ENCODE measurements around the gene MAPK10. TPM values are rescaled to one million over a fixed set of nuclear protein-coding genes. Genes with fewer than 3 reads are reported as not detected.

Gene MAPK10
- total RNA-seq, 1 experiment from 2014 or later = 5.2 TPM

- TF ChIP-seq ZBTB43 (CRISPR knock-in tag; IDR thresholded peaks at IDR 0.05) (no peak), PRDM15 (CRISPR knock-in tag; IDR thresholded peaks at IDR 0.05) (no peak), NR1H2 (CRISPR knock-in tag; IDR thresholded peaks at IDR 0.05) (no peak), ERG (CRISPR knock-in tag; IDR thresholded peaks at IDR 0.05) (no peak), NFYB (CRISPR knock-in tag; conservative IDR thresholded peaks at IDR 0.05; ENCODE audit: low read depth) (no peak), ETV6 (CRISPR knock-in tag; IDR thresholded peaks at IDR 0.05) (no peak), E2F1 (CRISPR knock-in tag; IDR thresholded peaks at IDR 0.05) (no peak), IRF1 (CRISPR knock-in tag; IDR thresholded peaks at IDR 0.05) (no peak), TP53 (CRISPR knock-in tag; IDR thresholded peaks at IDR 0.05) (no peak), NFATC4 (CRISPR knock-in tag; IDR thresholded peaks at IDR 0.05) (no peak)
- TF ChIP-seq, protein P1, sequence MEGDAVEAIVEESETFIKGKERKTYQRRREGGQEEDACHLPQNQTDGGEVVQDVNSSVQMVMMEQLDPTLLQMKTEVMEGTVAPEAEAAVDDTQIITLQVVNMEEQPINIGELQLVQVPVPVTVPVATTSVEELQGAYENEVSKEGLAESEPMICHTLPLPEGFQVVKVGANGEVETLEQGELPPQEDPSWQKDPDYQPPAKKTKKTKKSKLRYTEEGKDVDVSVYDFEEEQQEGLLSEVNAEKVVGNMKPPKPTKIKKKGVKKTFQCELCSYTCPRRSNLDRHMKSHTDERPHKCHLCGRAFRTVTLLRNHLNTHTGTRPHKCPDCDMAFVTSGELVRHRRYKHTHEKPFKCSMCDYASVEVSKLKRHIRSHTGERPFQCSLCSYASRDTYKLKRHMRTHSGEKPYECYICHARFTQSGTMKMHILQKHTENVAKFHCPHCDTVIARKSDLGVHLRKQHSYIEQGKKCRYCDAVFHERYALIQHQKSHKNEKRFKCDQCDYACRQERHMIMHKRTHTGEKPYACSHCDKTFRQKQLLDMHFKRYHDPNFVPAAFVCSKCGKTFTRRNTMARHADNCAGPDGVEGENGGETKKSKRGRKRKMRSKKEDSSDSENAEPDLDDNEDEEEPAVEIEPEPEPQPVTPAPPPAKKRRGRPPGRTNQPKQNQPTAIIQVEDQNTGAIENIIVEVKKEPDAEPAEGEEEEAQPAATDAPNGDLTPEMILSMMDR (IDR thresholded peaks at IDR 0.05) = no peak
These were observed 52.4 kb downstream of the MAPK10 start (continued) for GRCh38 chr4:86307432-86307831.

- H3K36me3 Mint-ChIP-seq = no peaks in the 10 kb centered on the region; the same call in 1 of the 2 replicates
- H3K27ac Mint-ChIP-seq = no peak overlapping the region
- no peaks in the 10 kb centered on the region for H3K27me3 Mint-ChIP-seq (ENCODE audit: low read depth)
- ChIA-PET POLR2A (no interaction called here), CTCF (no interaction called here)
- H3K9me3 Mint-ChIP-seq = peaks cover 7% of the 10 kb centered on the region
- H3K4me1 Mint-ChIP-seq = peaks cover 9% of the 10 kb centered on the region
- no peak for ATAC-seq
- H3K4me3 Mint-ChIP-seq = no peak overlapping the region
- DNase-seq (ENCODE audit: low spot score) = no peak
- TF ChIP-seq ZNF121 (CRISPR knock-in tag; IDR thresholded peaks at IDR 0.05) (no peak), RORB (CRISPR knock-in tag; IDR thresholded peaks at IDR 0.05) (no peak), ERG (CRISPR knock-in tag; IDR thresholded peaks at IDR 0.05) (no peak), ESRRA (CRISPR knock-in tag; IDR thresholded peaks at IDR 0.05; ENCODE audit: borderline replicate concordance) (no peak), PREB (CRISPR knock-in tag; IDR thresholded peaks at IDR 0.05; ENCODE audit: borderline replicate concordance) (no peak), ZNF317 (CRISPR knock-in tag; IDR thresholded peaks at IDR 0.05; ENCODE audit: borderline replicate concordance, low read depth) (no peak), JAZF1 (CRISPR knock-in tag; IDR thresholded peaks at IDR 0.05) (no peak)
These were observed 53.0 kb downstream of the MAPK10 start for GRCh38 chr4:86306816-86307215.

All from WTC11 (cell line).